A673 (cell line): ENCODE results near the gene CD9.

Experiments used
- EZH2 ChIP-seq: fragments of 200-600 bp; sonication (generic); IDR thresholded peaks from 2 replicates; pipeline ENCODE4 v1.6.1; 2017; ENCODE audit warnings: borderline replicate concordance, low read depth, mild to moderate bottlenecking, mixed read lengths, antibody characterized with exemption, low read length; ENCODE audit not compliant: poor library complexity, severe bottlenecking
- TF ChIP-seq, protein P1 (sequence below): fragments of 300-800, 200-600 bp; sonication (generic); conservative IDR thresholded peaks from 2 replicates; pipeline ENCODE4 v1.5.1; 2017; ENCODE audit warnings: low read depth, mild to moderate bottlenecking, antibody characterized with exemption, low read length, moderate library complexity, mixed read lengths

DNA sequence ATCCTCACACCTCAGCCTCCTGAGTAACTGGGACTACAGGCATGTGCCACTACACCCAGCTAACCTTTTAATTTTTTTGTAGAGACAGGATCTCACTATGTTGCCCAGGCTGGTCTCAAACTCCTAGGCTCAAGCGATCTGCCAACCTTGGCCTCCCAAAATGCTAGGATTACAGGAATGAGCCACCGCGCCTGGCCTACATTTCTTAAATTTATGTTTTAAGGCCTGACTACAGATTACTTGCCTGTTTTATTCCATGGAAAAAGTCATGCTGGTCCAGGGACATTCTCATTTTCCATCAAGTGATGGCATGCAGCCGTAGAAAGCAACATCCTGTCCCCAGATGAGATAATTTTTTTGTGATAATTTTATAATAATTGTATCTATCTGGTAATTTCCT lies 6.1 kb downstream of the CD9 start:
- TF ChIP-seq, protein P1, sequence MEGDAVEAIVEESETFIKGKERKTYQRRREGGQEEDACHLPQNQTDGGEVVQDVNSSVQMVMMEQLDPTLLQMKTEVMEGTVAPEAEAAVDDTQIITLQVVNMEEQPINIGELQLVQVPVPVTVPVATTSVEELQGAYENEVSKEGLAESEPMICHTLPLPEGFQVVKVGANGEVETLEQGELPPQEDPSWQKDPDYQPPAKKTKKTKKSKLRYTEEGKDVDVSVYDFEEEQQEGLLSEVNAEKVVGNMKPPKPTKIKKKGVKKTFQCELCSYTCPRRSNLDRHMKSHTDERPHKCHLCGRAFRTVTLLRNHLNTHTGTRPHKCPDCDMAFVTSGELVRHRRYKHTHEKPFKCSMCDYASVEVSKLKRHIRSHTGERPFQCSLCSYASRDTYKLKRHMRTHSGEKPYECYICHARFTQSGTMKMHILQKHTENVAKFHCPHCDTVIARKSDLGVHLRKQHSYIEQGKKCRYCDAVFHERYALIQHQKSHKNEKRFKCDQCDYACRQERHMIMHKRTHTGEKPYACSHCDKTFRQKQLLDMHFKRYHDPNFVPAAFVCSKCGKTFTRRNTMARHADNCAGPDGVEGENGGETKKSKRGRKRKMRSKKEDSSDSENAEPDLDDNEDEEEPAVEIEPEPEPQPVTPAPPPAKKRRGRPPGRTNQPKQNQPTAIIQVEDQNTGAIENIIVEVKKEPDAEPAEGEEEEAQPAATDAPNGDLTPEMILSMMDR: no peak
- TF ChIP-seq EZH2: no peak
